Measurements from ENCODE around the gene CUL9. TPM values are rescaled to one million over a fixed set of nuclear protein-coding genes. Genes with fewer than 3 reads are reported as not detected.

CUL9 gene
- polyA plus RNA-seq, 3 donors: 2.9 to 68.8 (median 3.8) TPM

DNA sequence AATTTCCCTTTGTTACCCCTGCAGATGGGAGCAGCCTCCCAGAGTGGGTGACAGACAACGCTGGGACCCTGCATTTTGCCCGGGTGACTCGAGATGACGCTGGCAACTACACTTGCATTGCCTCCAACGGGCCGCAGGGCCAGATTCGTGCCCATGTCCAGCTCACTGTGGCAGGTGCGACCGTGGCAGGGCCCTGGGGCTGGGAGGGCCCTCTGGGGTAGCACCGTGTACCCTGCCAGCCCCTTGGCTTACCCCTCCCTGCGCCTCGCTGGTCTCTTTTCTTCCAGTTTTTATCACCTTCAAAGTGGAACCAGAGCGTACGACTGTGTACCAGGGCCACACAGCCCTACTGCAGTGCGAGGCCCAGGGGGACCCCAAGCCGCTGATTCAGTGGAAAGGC is 40.4 kb upstream of the CUL9 start:
- intact Hi-C loops (cut with micrococcal nuclease): loop anchor here (2.0 to 5.0 kb wide), 3 partner anchors 134 to 241 kb away; no protein-coding TSS in a partner anchor
- no peaks in the 10 kb centered on the region for H3K36me3 Mint-ChIP-seq
- Histone ChIP-seq H3K36me3 (replicated peaks in 1 of 2; ENCODE audit: control insufficient read depth in 1 of 2, insufficient read depth in 2 of 2, low read length in 2 of 2) (no peaks in the 10 kb centered on the region), H3K4me2 (replicated peaks; ENCODE audit: extremely low read depth, low read length, poor library complexity, severe bottlenecking) (no peak overlapping the region), H3K4me1 (ENCODE audit: control insufficient read depth in 1 of 2, insufficient read depth in 2 of 2, low read length in 2 of 2) (peaks cover 7% of the 10 kb centered on the region in 2 donors), H3K27ac (ENCODE audit: low read depth in 1 of 2, low read length in 2 of 2) (no peak overlapping the region), H3K9ac (ENCODE audit: insufficient read depth, low read length, poor library complexity, severe bottlenecking) (no peak overlapping the region), H3K9me3 (replicated peaks in 1 of 2; ENCODE audit: control insufficient read depth in 1 of 2, insufficient read depth in 1 of 2, low read length in 2 of 2) (no peaks in the 10 kb centered on the region), H4K20me1 (ENCODE audit: insufficient read depth, low read length) (no peaks in the 10 kb centered on the region), H3K79me2 (ENCODE audit: insufficient read depth, low read length) (no peaks in the 10 kb centered on the region), H3K27me3 (ENCODE audit: control insufficient read depth in 2 of 2, insufficient read depth in 2 of 2, low read length in 2 of 2) (no peaks in the 10 kb centered on the region), H3K4me3 (replicated peaks in 1 of 3; ENCODE audit: low read depth in 2 of 3, low read length in 3 of 3) (no peak overlapping the region), H2AFZ (ENCODE audit: insufficient read depth, low read depth, low read length, poor library complexity, severe bottlenecking) (no peak overlapping the region)
- no peak for DNase-seq
- H3K9me3 Mint-ChIP-seq: no peaks in the 10 kb centered on the region
- TF ChIP-seq, protein P1, sequence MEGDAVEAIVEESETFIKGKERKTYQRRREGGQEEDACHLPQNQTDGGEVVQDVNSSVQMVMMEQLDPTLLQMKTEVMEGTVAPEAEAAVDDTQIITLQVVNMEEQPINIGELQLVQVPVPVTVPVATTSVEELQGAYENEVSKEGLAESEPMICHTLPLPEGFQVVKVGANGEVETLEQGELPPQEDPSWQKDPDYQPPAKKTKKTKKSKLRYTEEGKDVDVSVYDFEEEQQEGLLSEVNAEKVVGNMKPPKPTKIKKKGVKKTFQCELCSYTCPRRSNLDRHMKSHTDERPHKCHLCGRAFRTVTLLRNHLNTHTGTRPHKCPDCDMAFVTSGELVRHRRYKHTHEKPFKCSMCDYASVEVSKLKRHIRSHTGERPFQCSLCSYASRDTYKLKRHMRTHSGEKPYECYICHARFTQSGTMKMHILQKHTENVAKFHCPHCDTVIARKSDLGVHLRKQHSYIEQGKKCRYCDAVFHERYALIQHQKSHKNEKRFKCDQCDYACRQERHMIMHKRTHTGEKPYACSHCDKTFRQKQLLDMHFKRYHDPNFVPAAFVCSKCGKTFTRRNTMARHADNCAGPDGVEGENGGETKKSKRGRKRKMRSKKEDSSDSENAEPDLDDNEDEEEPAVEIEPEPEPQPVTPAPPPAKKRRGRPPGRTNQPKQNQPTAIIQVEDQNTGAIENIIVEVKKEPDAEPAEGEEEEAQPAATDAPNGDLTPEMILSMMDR (IDR thresholded peaks at IDR 0.05): no peak
- peaks cover 7% of the 10 kb centered on the region for H3K4me1 Mint-ChIP-seq
- peaks cover 0 to 4% (median 0%) of the 10 kb centered on the region in 3 donors for H3K27me3 Mint-ChIP-seq (ENCODE audit: low read depth in 3 of 3)
- no peak overlapping the region for H3K4me3 Mint-ChIP-seq
- 98% methylated on average over 16 of the region's 16 CpGs for WGBS (ENCODE audit: insufficient coverage)
- no peak overlapping the region for H3K27ac Mint-ChIP-seq

DNA sequence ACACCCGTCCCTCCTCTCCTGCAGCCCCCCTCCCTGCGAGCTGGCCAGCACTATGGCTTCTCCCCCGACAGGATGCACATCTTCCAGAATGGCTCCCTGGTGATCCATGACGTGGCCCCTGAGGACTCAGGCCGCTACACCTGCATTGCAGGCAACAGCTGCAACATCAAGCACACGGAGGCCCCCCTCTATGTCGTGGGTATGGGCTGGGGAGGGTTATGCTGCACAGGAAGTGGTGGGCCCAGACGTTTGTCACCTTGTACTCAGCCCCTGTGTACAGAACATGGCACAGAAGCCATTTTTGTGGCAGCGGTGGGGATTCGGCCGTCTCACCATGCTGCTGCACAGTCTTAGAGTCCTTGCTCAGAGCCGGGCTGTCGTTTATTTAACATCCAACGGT is 39.9 kb upstream of the CUL9 start:
- TF ChIP-seq, protein P1 (IDR thresholded peaks at IDR 0.05): no peak
- H3K27me3 ChIP-seq (ENCODE audit: control insufficient read depth in 2 of 2, insufficient read depth in 2 of 2, low read length in 2 of 2): no peaks in the 10 kb centered on the region
- peaks cover 7% of the 10 kb centered on the region for H3K4me1 Mint-ChIP-seq
- no peak overlapping the region for H3K27ac ChIP-seq (ENCODE audit: low read depth in 1 of 2, low read length in 2 of 2)
- H4K20me1 ChIP-seq (ENCODE audit: insufficient read depth, low read length): no peaks in the 10 kb centered on the region
- 78% methylated on average over 10 of the region's 14 CpGs for WGBS (ENCODE audit: insufficient coverage)
- peak overlapping the region; percentile 83 for H2AFZ ChIP-seq (ENCODE audit: insufficient read depth, low read depth, low read length, poor library complexity, severe bottlenecking)
- H3K79me2 ChIP-seq (ENCODE audit: insufficient read depth, low read length): no peaks in the 10 kb centered on the region
- H3K27ac Mint-ChIP-seq: no peak overlapping the region
- no peak overlapping the region for H3K4me3 ChIP-seq (replicated peaks in 1 of 3; ENCODE audit: low read depth in 2 of 3, low read length in 3 of 3)
- H3K9me3 Mint-ChIP-seq: no peaks in the 10 kb centered on the region
- H3K4me1 ChIP-seq (ENCODE audit: control insufficient read depth in 1 of 2, insufficient read depth in 2 of 2, low read length in 2 of 2): peaks cover 7% of the 10 kb centered on the region in 2 donors
- no peak for DNase-seq
- no peaks in the 10 kb centered on the region for H3K9me3 ChIP-seq (replicated peaks in 1 of 2; ENCODE audit: control insufficient read depth in 1 of 2, insufficient read depth in 1 of 2, low read length in 2 of 2)
- intact Hi-C loops (cut with micrococcal nuclease): loop anchor here (2.0 to 5.0 kb wide), 3 partner anchors 135 to 241 kb away; no protein-coding TSS in a partner anchor
- no peaks in the 10 kb centered on the region for H3K36me3 Mint-ChIP-seq
- no peak overlapping the region for H3K4me2 ChIP-seq (replicated peaks; ENCODE audit: extremely low read depth, low read length, poor library complexity, severe bottlenecking)
- H3K9ac ChIP-seq (ENCODE audit: insufficient read depth, low read length, poor library complexity, severe bottlenecking): no peak overlapping the region
- H3K27me3 Mint-ChIP-seq (ENCODE audit: low read depth in 3 of 3): peaks cover 0 to 6% (median 0%) of the 10 kb centered on the region in 3 donors
- no peak overlapping the region for H3K4me3 Mint-ChIP-seq
- H3K36me3 ChIP-seq (replicated peaks in 1 of 2; ENCODE audit: control insufficient read depth in 1 of 2, insufficient read depth in 2 of 2, low read length in 2 of 2): no peaks in the 10 kb centered on the region

All from CD14-positive monocyte (primary cell).